HG02852 (cell line): ENCODE results near the gene ABLIM3.

Experiments
- ATAC-seq: cut with Tn5 transposase; IDR thresholded peaks from one replicate; pipeline ENCODE4 v1.9.1; 2021; ENCODE audit warnings: mild to moderate bottlenecking, moderate library complexity; ENCODE audit not compliant: unreplicated experiment

The ABLIM3 gene

DNA sequence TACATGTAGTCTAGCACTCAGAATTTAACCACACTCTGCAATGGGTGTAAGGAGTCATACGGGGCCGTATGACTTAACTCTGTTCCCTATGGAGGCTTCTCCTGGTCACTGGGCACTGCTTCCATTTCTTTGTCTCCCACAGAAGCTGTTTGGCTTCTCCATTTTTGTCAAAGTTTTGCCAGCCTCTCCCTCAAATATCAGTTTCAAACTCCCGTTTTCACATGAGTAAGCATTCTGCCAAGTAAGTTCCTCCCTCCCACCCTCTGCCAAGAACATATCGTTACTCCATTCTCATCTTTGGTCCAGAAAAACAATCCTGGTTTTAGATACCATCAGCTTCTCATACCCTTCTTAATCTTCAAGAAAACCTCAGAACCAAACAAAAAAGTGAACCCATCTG is 136.5 kb downstream of the ABLIM3 start:
- no peak for ATAC-seq

DNA sequence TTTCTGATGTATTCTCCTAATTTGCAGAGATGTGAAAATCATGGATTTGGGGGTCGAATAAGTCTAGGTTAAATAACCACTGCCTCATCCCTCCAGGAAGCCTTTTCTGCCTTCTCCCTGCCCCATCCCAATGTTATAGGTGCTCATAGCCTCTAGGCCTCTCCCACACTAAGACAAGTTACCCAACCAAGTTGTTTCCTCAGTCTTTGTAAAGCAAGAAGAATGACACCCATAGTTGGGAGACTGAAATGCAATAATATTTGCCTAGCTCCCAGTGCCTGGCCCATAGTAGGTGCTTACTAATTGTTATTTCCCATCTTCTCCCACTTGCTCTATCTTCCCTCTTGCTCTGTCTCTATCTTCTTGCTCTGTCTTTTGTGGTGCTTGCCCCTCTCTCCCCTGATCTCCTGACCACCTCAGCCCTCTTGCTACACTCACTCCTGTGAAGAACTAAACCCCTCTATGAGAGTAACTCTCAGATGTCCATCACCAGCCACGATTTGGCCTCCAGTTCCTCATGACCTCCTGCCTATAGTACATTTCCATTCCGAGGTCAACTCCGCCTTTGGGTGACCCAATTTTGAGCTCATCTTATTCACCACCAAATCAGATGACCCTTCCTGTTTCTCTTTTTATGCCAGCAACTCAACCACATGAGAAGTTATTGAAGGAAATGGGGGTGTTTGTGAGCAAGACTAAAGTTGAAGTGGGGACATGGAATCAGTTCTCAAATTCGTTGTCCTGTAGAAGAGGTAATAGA is 137.3 kb downstream of the ABLIM3 start:
- no peak for ATAC-seq

DNA sequence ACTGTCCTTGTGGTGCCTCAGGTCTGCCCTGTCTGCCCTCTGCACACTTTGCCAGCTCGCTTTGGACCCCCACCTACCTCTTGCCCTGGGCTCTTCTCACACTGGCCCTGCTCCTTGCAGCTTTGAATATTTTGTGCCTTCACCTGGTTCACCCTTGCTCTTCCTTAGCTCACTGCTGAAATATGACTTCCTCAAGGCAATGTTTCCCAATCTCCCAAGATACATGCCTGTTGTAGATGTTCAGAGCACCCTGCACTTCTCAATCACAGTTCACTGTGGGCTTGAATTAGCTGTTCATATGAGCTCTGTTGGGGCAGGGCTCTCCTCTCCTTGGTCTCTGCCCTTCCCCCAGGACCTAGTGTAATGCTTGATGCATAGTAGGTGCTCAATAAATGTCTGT is 138.4 kb downstream of the ABLIM3 start:
- no peak for ATAC-seq

- no peak for ATAC-seq
These were observed 138.8 kb downstream of the ABLIM3 start for GRCh38 chr5:149280124-149280523.

DNA sequence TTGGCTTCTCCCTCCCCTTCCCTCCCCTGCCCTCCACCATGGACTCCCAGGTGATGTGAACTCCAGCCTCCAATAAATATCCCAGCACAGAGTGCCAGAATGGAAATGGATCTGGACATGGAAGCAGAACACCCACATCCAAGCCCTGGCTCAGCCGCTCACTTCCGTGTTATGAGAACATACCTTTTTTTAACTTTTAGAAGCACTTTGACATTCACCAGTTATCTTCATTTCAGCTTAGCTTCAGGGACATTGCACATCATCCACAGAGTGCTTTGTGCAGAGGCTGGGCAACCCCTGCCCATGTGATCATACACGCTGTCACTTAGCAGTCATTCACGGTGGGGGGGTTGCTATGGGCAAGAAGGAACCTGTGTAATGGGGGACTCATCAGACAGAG is 139.5 kb downstream of the ABLIM3 start:
- no peak for ATAC-seq

DNA sequence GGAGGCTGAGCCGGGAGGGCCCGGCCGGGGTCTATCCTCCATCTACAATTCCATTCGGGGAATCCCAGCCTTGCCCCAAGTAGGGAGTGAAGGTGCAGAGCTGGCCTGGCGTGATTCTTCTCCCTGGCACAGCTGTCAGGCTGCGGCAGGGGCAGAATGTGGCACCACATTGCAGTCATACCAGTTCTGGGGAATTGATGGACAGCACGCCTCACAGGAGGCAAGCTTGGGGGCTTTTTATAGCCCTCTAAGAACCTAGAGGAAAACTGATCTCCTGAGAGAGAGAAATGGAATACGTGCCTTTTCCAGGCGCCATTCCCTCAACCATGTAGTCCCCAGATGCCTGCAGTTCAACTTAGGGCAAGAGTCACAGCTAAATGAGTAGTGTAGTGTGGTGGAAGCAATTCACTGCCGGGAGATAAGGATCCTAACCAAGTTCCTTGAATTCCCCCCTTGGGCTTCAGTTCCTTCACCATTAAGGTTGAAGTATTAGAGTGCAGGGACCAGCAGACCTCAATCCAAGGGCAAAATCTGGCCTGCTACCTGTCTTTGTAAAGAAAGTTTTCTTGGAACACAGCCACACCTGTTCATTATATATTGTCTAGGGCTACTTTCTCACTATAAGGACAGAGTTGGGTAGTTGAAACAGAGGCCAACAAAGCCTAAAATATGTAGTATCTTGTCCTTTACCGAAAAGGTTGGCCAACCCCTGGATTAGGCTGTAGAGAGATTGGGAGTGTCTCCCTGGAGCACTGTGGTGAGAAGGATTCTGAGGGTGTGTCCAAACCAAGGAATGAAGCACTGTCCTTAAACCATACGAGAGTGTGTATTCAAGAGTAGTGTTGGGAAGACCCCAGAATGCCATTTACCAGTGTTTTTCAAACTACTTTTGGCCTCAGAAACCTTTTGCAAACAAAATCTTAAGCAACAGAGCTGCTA is 141.0 kb downstream of the ABLIM3 start:
- no peak for ATAC-seq

GRCh38 chr5:149282966-149283332 is 141.7 kb downstream of the ABLIM3 start:
- ATAC-seq, result no peak

GRCh38 chr5:149283626-149284480 is 142.6 kb downstream of the ABLIM3 start:
- ATAC-seq, result no peak

DNA sequence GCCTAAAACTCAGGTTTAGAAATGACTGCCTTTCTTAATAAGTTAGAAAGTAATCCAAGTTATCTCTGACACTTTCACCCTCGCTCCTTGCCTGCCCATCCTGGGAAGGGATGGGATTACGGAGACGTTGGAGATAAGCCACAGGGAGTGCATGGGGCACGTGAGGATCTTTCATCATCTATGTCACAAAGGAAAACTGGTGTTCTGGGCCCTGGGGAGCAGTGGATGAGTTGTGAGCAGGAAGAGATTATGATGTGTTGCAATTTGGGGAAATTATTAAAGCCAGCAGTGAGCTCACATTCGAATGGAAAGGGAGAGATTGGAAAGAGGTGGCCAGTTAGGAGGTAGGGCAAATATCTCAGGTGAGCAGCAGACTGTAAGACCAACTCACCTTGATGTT is 143.2 kb downstream of the ABLIM3 start:
- ATAC-seq, result no peak

GRCh38 chr5:149285153-149285552 is 143.9 kb downstream of the ABLIM3 start:
- no peak for ATAC-seq

DNA sequence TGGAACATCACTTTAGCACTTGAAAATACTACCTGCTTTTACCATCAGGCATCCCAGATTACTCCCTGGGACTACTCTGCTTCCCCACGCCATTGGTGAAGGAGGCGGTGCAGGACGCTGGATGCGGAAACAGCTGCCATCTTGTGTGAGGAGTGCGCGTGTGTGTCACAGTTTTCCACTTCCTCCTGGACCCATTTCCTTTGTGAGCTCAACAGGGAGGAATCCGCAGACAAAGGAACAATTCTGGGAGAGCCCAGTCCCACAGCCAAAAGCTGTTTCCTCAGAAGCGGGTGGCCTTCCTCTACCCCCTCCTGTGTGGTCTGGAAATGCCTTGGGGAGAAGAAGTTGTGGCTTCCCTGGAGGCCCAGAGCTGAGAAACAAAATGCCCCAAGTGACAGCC is 147.1 kb downstream of the ABLIM3 start:
- ATAC-seq, result no peak

GRCh38 chr5:149289301-149289700 is 148.0 kb downstream of the ABLIM3 start:
- no peak for ATAC-seq

GRCh38 chr5:149294872-149295829 is 153.9 kb downstream of the ABLIM3 start:
- no peak for ATAC-seq

DNA sequence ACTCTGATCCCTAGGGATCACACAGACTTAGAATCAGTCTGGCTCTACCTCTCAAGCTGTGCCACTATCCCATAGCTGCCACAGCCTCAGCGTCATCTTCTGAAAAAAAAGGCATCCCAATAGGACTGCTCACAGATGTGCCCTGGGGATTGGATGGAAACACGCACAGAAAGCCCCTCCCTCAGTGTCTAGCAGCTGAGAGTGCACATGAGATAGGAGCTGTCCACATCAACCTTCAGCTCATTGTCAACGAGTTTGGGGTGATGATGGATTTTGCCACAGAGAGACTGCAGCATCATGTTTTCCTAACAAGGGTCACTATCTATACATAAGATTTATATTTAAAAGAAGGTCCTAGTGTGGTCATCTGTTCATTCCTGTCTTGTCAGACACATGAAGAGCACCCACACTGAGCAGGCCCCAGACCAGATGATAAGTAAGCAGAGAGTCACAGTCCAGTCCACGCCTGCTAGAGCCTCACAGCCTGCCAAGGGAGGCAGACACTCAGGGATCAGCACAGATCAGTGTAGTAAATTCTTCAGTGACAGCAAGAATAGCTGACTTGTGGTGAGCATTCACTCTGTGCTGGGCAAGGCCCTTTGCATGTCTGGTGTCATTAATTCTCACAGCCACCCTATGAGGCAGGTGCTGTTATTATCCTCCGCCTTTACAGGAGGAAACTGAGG is 156.2 kb downstream of the ABLIM3 start:
- no peak for ATAC-seq

DNA sequence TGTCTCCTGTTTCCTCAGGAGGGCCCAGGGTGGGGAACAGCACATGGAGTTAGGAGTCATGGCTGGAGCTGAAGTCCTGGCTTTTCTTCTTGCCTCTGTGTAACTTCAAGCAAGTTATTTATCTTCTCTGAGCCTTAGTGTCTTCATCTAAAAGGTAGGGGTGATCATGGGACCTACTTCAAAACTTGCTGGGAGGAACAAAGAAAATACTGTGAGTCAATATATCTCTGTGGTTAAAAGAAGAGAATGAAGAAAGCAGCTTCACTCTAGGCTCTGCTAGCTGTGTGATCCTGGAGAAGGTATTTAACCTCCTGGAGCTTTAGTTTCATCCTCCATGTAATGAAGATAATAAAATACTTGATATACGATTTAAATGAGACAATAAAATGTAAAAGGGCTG is 156.9 kb downstream of the ABLIM3 start:
- ATAC-seq, result no peak

DNA sequence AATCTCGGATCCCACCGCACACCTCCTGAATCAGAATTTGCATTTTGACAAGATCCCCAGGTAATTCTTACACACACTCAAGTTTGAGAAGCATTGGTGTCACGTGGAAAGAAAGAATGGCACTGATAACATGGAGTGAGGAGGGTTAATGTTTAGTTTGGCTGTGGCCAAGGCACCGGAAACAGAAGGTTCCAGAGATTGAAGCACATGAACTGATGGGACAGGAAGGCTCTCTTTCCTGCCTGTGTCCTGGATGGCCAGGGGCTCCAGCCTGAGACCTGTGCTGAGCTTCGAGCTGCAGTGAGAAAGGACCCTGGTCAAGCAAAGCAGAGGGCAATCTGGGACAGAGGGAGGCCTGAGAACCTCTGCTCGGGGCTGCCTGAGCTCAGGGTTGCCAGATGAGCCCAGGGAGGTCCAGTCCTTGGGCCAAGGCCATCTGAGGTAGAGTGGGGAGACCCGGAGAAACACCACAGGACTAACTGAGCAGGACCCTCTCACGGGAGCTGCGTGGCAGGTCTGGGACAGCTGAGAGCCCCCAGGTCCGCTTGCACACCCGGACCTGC is 157.6 kb downstream of the ABLIM3 start:
- ATAC-seq, result no peak

GRCh38 chr5:149299451-149300054 is 158.3 kb downstream of the ABLIM3 start:
- ATAC-seq, result no peak

GRCh38 chr5:149300441-149300840 is 159.1 kb downstream of the ABLIM3 start:
- ATAC-seq, result no peak
